ENCODE results near the gene CYP11A1.

DNA sequence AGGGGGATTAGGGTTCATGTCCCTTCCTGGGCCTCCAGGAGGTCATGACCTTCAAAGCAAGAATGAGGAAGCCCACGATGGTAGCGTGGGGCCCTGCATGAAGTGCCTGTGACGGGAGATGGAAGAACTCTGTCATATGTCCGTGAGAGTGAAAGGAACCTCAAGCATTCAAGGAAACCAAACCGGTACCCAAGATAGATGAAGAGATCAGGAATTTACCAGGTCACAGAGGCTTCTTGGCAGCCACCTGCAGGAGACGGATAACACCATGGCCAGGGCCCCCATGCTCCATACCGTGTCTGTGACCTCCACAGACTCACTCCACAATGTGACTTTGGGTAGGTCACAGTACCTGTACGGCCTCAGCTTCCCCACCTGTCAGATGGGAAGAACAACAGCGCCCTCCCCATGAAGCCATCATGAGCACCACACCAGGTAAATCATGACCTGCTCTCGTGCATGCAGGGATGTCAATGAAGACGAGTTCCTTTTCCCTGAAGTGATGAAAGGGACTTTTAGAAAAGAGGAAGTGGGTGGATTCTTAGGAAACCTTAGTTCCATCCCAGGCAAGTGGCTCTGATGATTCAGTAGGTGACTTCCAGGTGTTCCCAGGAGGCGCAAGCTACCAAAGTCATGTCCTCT, 23.3 kb upstream of the CYP11A1 start:
- no peak for TF ChIP-seq EZH2 (IDR thresholded peaks at IDR 0.05)
- TF ChIP-seq POLR2AphosphoS5 (IDR thresholded peaks at IDR 0.05; ENCODE audit: borderline replicate concordance, low read depth, low read length), result no peak
- no peak for TF ChIP-seq FOXP2 (optimal IDR thresholded peaks at IDR 0.05; ENCODE audit: control extremely low read depth, extremely low read length, insufficient read depth)

All from SK-N-MC (cell line).